Keratinocyte (primary cell): ENCODE data around the gene UBE2J2. TPM values are rescaled to one million over a fixed set of nuclear protein-coding genes. Genes with fewer than 3 reads are reported as not detected.

Experiments
- DNase-seq: peaks from one replicate; pipeline ENCODE4 v3.0.0-alpha.2; 2011; ENCODE audit warnings: low read depth, missing footprints, low spot score
- FAIRE-seq: peaks from 2 replicates; lab custom pipeline; 2011; peaks lifted over from hg19 to GRCh38; lab: Jason Lieb, UNC
- H2AFZ ChIP-seq: 2 replicates; pipeline ENCODE4 v1.6.0; 2012; ENCODE audit warnings: low read length, control low read depth, inconsistent platforms; ENCODE audit not compliant: control insufficient read depth
- H3K27ac ChIP-seq: 2 replicates; pipeline ENCODE4 v1.5.1; 2011; ENCODE audit warnings: low read length; ENCODE audit not compliant: control insufficient read depth, insufficient read depth
- H3K27me3 ChIP-seq: 3 replicates; pipeline ENCODE4 v1.6.0; 2011; ENCODE audit warnings: low read length; ENCODE audit not compliant: control insufficient read depth, insufficient read depth; ENCODE audit errors: extremely low read depth
- H3K36me3 ChIP-seq, 2 experiments: 2 replicates in 1 of 2; 3 replicates in 1 of 2; pipeline ENCODE4 v1.5.1; 2011; ENCODE audit warnings: low read length in 2 of 2, mild to moderate bottlenecking in 1 of 2; ENCODE audit not compliant: control insufficient read depth in 2 of 2, insufficient read depth in 2 of 2; ENCODE audit errors: extremely low read depth in 1 of 2
- H3K4me1 ChIP-seq: 3 replicates; pipeline ENCODE4 v1.5.1; 2011; ENCODE audit warnings: low read length; ENCODE audit not compliant: control insufficient read depth, insufficient read depth; ENCODE audit errors: extremely low read depth
- H3K4me2 ChIP-seq: 3 replicates; pipeline ENCODE4 v1.6.0; 2011; ENCODE audit warnings: low read depth, low read length; ENCODE audit not compliant: control insufficient read depth, insufficient read depth; ENCODE audit errors: extremely low read depth
- H3K4me3 ChIP-seq, 3 experiments: fragments of 200-600 bp in 1 of 3; sonication (generic) in 1 of 3; 2 replicates in 2 of 3; 3 replicates in 1 of 3; pipeline ENCODE4 v1.5.1; 2011 to 2016; ENCODE audit warnings: low read length in 3 of 3, mild to moderate bottlenecking in 3 of 3, control low read depth in 2 of 3, inconsistent platforms in 1 of 3, low read depth in 1 of 3, mixed read lengths in 1 of 3, mixed run types in 1 of 3, moderate library complexity in 1 of 3; ENCODE audit not compliant: control insufficient read depth in 2 of 3, insufficient read depth in 2 of 3; ENCODE audit errors: extremely low read depth in 1 of 3
- H3K79me2 ChIP-seq: 2 replicates; pipeline ENCODE4 v1.6.0; 2012; ENCODE audit warnings: low read length; ENCODE audit not compliant: control insufficient read depth, insufficient read depth
- H3K9ac ChIP-seq: 3 replicates; pipeline ENCODE4 v1.6.0; 2011; ENCODE audit warnings: low read length; ENCODE audit not compliant: control insufficient read depth, insufficient read depth; ENCODE audit errors: extremely low read depth
- H3K9me1 ChIP-seq: 3 replicates; pipeline ENCODE4 v1.6.0; 2011; ENCODE audit warnings: low read length; ENCODE audit not compliant: control insufficient read depth, insufficient read depth; ENCODE audit errors: extremely low read depth
- H3K9me3 ChIP-seq: 2 replicates; pipeline ENCODE4 v1.5.1; 2012; ENCODE audit warnings: low read depth, low read length; ENCODE audit not compliant: control insufficient read depth
- H4K20me1 ChIP-seq: 3 replicates; pipeline ENCODE4 v1.6.0; 2011; ENCODE audit warnings: low read length; ENCODE audit not compliant: control insufficient read depth, insufficient read depth; ENCODE audit errors: extremely low read depth
- CTCF ChIP-seq, 3 experiments: IDR thresholded peaks in 1 of 3; conservative IDR thresholded peaks in 1 of 3; optimal IDR thresholded peaks in 1 of 3; 2 replicates in 2 of 3; 3 replicates in 1 of 3; pipeline versions ENCODE3 to v1.5.1; 2011; ENCODE audit warnings: low read length in 3 of 3, mild to moderate bottlenecking in 3 of 3, moderate library complexity in 2 of 3, control low read depth in 1 of 3, inconsistent platforms in 1 of 3; ENCODE audit not compliant: insufficient read depth in 2 of 3; ENCODE audit errors: extremely low read depth in 1 of 3
- EZH2 ChIP-seq: IDR thresholded peaks from one replicate; pipeline ENCODE4 v1.6.1; 2012; ENCODE audit warnings: inconsistent platforms, mild to moderate bottlenecking, low read length, moderate library complexity
- dilution Hi-C: fragments of 300-500 bp; cut with MboI; formaldehyde crosslinking; loops from one replicate; pipeline ENCODE4 v1.7.0; 2020; ENCODE audit warnings: low sequenced_read_pairs; ENCODE audit not compliant: extremely low pct_ligation_motif_present
- polyA minus RNA-seq, 3 experiments: library from RNA; depleted of rRNA, polyadenylated mRNA; stranded (reverse); fragments of >200 nt; gene quantifications; 1 replicate in 1 of 3; 2 replicates in 1 of 3; 3 replicates in 1 of 3; pipeline ENCODE4 v1.2.3, GENCODE V29; 2011
- polyA plus RNA-seq, 5 experiments: library from polyadenylated mRNA; depleted of rRNA in 3 of 5; stranded (reverse) in 3 of 5; stranded (forward) in 1 of 5; unstranded in 1 of 5; fragments of >200 nt; gene quantifications; 1 replicate in 1 of 5; 2 replicates in 3 of 5; 3 replicates in 1 of 5; pipeline versions ENCODE4 v1.2.1 to v1.2.3, GENCODE V29; 2011 to 2012; ENCODE audit warnings: missing spikeins in 2 of 5, low read depth in 1 of 5, low replicate concordance in 1 of 5

Gene UBE2J2
- polyA plus RNA-seq (18.2 to 37.3 TPM (median 27.0 TPM) in 3 replicates), polyA minus RNA-seq (4.7 to 17.3 TPM (median 10.2 TPM) in 3 replicates)
- 56.0 TPM for polyA plus RNA-seq (2011; ENCODE audit: low read depth)
- 30.3 and 35.2 TPM in 2 replicates for polyA plus RNA-seq (2011; cell fraction: cytosol; rRNA removed)
- polyA plus RNA-seq (2011; cell fraction: nucleus; rRNA removed) = 31.1 and 36.6 TPM in 2 replicates
- polyA plus RNA-seq (2012; ENCODE audit: low replicate concordance) = 35.9 and 38.4 TPM in 2 replicates
- polyA minus RNA-seq (2011; cell fraction: cytosol; rRNA and poly(A)+ RNA removed) = 30.3 TPM
- 13.8 and 16.6 TPM in 2 replicates for polyA minus RNA-seq (2011; cell fraction: nucleus; rRNA and poly(A)+ RNA removed)

- Histone ChIP-seq H3K36me3 (peaks cover 7 to 12% of the 10 kb centered on the region in 2 experiments), H3K9me3 (no peaks in the 10 kb centered on the region), H3K9me1 (peaks cover 7% of the 10 kb centered on the region), H3K79me2 (peaks cover 44% of the 10 kb centered on the region), H3K27ac (peak within 1 kb of the TSS; percentile 76), H3K27me3 (no peaks in the 10 kb centered on the region), H3K4me3 (peak within 1 kb of the TSS; percentile 64 to 98 (median 92)), H4K20me1 (peaks cover 19% of the 10 kb centered on the region), H2AFZ (peak within 1 kb of the TSS; percentile 76), H3K9ac (peak within 1 kb of the TSS; percentile 91), H3K4me1 (peaks cover 31% of the 10 kb centered on the region), H3K4me2 (peak within 1 kb of the TSS; percentile 100)
- TF ChIP-seq EZH2 (no peak), CTCF (optimal IDR thresholded peaks at IDR 0.05 in 1 of 3, IDR thresholded peaks at IDR 0.05 in 1 of 3, conservative IDR thresholded peaks at IDR 0.05 in 1 of 3; ENCODE audit: extremely low read depth in 1 of 3, insufficient read depth in 2 of 3, low read length in 3 of 3) (no peak)
- FAIRE-seq (no peak), DNase-seq (no peak)
- dilution Hi-C loops = no loop called here
Measured at GRCh38 chr1:1273512-1274298, at the start of gene UBE2J2. Gene UBE2J2 (minus strand): TSS chr1:1273854. CDS start chr1:1267992, 5,862 bp downstream.

DNA sequence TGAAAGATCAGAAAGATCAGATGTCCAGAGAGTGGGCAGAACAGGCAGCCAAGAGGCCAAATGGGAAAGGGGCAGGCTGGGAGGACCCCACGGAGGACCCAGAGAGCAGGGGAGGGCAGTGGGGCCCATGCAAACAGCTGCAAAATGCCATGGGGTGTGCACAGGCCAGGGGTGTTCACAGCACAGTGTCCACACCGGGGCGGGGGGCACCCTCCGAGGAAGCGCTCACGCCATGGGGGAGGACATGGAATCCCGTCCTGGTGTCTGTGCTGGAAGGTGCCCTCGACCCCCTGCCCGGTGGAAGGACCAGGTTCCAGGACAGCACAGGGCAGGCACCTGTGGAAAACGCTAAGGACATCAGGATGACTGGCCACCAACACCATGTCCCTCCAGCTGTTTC lies 49.3 kb upstream of the UBE2J2 start:
- Histone ChIP-seq H4K20me1 (peaks cover 13% of the 10 kb centered on the region), H3K27ac (no peak overlapping the region), H3K4me2 (peak overlapping the region; percentile 35), H3K27me3 (no peaks in the 10 kb centered on the region), H3K4me3 (no peak overlapping the region), H3K4me1 (peaks cover 28% of the 10 kb centered on the region), H3K9ac (no peak overlapping the region), H2AFZ (no peak overlapping the region), H3K9me1 (no peaks in the 10 kb centered on the region), H3K79me2 (peaks cover 79% of the 10 kb centered on the region), H3K9me3 (no peaks in the 10 kb centered on the region), H3K36me3 (peaks cover 22% of the 10 kb centered on the region in 2 experiments)
- FAIRE-seq (no peak), DNase-seq (no peak)
- TF ChIP-seq CTCF (optimal IDR thresholded peaks at IDR 0.05 in 1 of 3, IDR thresholded peaks at IDR 0.05 in 1 of 3, conservative IDR thresholded peaks at IDR 0.05 in 1 of 3; ENCODE audit: extremely low read depth in 1 of 3, insufficient read depth in 2 of 3, low read length in 3 of 3) = no peak
- dilution Hi-C loops = no loop called here
